Hypothalamus (tissue), 51 donors: ENCODE data around the gene MAGEB16.

Experiments
- DNase-seq, 51 donors: peaks; one replicate each; lab custom pipeline; 2025; lab: John Stamatoyannopoulos, UW

Gene MAGEB16

DNA sequence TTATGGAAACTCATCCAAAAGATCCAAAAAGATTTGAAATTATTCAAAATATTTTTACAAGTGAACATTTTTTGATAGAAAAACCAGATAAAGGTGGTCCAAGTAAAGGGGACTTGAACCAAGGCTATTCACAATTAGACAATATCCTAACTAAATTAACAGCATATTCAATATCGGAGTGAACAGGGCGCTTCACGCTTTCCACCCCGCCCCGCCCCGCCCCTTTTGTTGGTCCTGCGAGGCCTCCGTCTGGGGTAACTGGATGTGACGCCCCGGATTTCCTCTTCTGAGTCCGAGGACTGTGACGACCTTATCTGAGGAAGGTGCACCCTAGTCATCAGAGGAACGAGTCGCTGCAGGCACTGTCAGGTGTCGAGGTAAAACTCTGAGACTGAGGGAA is at the start of gene MAGEB16:
Gene MAGEB16, plus strand, starts transcription at position 301 of the 400 bp plus-strand sequence. CDS start 3,855 bp downstream, outside the sequence.
- no peak for DNase-seq

DNA sequence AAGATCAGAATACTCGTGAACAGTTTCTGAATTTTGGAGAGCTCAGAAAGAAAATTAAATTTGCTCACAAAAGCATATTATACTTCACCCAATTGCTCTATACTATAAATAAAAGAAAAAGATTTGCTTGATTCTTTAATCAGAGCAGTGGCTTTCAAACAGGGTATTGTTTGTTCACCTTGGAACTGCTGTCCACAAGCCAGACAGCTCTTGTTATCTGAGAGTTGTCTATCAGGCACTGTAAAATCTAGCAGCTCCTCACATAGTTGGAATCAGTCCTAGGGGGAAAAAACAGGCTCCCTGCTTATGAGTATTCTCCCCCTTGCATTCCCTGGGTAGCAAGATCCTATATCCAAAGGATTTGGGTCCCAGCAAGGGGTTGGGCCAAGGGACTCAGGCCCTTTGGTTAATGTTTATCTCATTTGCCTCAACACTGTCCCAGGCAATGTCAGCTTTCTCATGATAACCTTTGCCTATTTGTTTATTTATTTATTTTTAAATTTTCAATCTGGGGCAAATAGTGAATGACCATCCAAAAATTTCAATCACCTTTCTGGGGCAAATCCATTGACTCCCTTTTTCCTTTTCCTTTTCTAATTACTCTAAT is 24.1 kb upstream of the MAGEB16 start:
- no peak for DNase-seq

DNA sequence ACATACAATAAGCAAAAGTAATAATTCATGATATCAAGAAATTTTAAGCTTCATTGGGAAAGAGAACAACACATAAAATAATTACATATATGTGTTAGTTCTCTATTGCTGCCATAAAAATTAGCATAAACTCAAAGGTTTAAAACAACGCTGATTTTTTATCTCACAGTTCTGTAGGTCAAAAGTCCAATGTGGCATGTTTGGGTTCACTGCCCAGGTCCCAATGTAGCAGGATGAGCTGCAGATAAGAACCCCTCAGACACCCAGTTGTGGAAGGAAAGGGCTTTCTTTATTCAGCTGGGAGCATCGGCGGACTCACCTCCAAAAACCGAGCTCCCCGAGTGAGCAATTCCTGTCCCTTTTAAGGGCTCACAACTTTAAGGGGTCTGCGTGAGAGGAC is 13.1 kb upstream of the MAGEB16 start:
- DNase-seq, result no peak

DNA sequence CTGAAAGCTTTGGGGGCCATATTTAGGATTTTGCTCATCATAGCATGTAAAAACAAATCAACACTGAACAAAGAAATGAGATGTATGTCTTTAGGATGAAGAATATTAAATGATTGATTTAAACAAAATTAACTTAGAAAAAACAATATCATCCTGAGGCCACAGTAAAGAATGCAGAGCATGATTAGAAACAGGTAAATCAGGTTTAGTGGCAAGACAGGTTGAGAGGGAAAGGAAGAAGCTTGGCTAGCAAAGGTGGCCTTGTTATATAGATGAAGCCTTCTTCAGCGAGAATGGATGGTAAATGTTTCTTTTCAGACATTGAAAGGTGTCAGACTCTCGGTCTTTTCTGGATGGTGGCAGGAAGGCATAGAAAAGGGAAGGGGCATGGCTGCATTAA is 11.9 kb upstream of the MAGEB16 start:
- no peak for DNase-seq

DNA sequence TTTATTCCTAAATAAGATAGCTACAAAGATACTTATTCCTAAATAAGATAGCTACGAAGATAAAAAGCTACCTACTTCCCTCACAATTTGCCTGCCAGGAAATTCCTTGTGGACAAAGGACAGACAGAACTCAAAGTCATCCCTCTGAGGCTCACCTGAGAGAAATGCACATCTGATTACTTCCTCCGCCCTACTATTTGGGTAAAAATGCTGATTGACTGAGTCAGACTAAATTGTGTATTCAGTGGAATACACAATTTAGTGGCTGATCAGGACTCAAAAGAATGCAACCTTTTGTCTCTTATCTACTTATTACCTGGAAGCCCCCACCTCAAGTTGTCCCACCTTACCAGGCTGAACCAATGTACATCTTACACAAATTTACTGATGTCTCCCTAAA is 10.3 kb upstream of the MAGEB16 start:
- DNase-seq, result no peak

DNA sequence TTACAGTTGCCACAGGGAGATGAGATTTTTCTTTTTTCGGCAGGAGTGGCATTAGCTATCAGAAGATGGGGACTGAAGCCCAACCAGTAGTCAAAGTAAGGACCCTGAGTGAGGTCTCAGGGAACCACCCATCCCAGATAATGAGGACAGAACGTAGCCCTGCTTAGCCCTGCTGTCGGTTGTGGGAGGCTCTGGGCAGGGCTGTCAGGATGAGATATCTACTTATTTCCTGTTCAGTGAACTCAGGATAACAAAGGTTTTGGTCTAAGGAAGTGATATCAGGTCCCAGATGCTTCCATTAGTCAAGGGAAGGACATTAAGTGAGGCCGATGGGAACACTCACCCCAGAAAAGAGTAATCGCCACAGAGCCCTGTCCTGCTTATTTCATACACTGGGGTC is 2.3 kb downstream of the MAGEB16 start:
- no peak for DNase-seq

DNA sequence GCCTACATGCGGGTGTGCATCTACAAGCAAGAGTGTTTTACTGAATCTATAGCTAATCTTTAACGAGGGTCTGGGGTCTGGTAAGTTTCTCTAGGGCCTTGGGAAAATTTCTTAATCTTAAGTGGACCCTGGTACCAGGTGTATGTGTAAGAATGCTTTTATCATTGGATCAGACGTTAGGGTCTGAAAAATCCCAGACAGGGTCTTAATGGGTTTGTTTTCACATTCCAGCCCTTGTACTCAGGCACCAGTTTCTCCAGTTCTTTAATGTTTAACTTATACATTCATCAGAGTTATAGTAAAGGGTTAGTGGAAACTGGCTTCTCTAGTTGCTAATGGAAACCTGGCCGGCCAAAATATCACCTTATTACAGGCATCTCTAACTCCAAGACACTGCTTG is 11.6 kb downstream of the MAGEB16 start:
- no peak for DNase-seq

DNA sequence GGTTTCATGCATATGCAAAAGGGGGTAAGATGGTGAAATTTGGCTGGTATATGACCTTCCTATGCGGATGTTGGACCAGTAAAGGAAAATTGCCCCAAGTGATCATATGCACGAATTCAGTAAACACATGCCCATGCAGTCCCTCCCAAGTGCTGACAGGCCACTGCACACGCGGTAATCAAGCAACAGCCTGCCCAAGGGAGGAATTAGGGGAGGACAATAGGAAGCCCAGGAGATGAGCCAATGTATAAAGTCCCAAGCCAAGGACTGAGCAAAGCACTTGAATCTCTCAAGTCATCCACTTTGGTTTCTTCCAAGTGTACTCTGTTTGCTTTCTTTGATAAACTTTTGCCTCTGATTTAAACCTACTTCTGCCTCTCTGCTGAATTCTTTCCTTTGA is 21.1 kb downstream of the MAGEB16 start:
- no peak for DNase-seq

DNA sequence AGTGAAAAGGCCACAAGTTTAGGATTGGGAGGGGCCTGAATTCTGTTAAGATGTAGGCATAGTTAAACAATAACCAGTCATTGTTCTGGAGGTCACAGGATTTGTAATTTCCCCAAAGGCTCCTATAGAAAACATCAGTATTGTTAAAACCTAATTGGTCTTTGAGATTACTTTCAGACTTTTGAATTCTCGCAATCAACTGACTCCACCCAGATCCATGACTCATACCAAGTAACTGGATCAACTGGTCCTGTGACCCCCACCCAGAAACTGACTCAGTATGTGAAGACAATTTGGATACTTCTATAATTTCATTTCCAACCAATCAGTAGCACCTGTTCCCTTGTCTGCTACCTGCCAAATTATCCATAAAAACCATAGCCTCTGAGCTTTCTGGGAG is 28.4 kb downstream of the MAGEB16 start:
- no peak for DNase-seq

DNA sequence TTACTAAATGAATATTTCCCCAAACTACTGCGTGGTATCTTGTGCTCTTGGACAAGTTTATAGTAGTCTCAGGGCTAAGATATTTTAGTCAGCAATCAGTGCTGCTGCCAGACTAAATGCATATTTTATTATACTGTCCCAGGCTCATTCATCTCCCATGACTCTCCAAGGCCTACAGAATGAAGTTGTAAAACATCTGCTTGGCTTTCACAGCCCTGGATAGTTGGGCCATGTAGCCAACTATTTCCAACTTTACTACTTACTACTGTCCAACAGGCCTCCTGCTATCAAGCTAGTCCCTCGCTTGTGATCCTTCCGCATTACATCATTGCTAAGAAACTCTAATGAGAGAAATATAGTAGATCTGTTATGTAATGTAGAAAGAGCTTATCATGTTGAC is 31.4 kb downstream of the MAGEB16 start:
- no peak for DNase-seq

DNA sequence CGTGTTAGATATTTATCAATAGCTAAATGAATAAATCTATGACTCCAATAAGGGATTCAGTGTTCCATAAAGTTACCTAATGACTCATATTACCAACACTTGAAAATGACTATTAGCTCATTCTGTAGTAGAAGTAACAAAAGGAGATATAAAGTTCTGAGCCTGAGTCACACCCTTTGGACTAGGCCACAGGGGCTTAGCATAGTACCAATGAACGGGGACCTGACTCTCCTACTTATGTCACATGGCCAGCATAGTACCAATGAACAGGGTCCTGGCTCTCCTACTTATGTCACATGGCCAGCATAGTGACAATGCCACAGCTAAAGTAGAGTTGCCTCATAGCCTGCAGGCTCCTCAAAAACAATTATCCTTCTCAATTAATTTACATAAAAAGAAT is 43.7 kb downstream of the MAGEB16 start:
- DNase-seq, result no peak

DNA sequence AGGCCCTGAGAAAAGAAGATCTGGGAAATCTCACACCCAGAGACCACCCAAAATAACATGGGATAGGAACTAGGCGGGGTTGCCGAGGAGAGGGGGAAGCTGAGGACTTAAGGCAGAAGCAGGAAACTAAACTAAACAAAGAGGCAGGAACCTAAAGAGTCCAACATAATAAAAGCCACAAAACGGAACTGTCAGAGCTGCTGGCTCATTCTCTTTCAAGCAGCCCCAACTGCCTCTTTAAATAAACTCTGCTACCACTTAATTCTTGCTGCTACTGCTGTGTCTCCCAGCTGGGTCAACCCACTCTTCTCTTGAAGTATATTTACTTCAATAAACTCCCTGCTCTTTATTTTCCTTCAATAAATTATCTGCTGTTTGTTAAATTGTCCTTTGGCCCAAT is 44.5 kb downstream of the MAGEB16 start:
- peak in 1 of 51 donors; percentile 0 for DNase-seq

DNA sequence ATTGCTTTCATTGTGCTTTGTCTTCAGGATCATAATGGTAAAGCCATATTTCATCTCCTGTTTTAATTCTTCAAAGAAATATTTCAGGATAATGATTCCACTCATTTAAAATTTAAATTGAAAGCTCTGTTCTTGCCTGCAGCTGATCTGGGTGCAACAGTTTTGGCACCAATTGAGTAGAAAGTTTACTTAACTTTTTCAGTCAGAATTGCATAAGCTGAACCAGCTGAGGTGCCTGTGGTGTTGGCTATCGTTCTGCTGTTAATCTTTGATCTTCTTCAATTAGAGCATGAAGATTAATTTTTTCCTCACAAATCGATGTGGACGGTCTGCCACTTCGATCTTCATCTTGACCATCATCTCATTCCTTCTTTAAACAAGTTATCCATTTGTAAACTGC is 49.6 kb downstream of the MAGEB16 start:
- no peak for DNase-seq
